ENCODE data around the gene CFDP1. TPM values are rescaled to one million over a fixed set of nuclear protein-coding genes. Genes with fewer than 3 reads are reported as not detected.

Gene CFDP1
- total RNA-seq, 1 experiment from 2014 or later: 32.1 TPM

- Histone ChIP-seq H3K9me3 (ENCODE audit: low read length) (no peaks in the 10 kb centered on the region), H3K27ac (ENCODE audit: low read length) (no peak overlapping the region), H4K20me1 (ENCODE audit: low read length) (peaks cover 7% of the 10 kb centered on the region; the same call in 1 of the 2 replicates), H3K4me2 (ENCODE audit: low read length) (no peak overlapping the region), H3K9ac (ENCODE audit: low read length) (no peak overlapping the region), H3K27me3 (ENCODE audit: low read length) (no peaks in the 10 kb centered on the region), H3K9me2 (replicated peaks; ENCODE audit: low read length) (no peaks in the 10 kb centered on the region), H3K79me2 (ENCODE audit: low read length) (peaks cover 89% of the 10 kb centered on the region), H3K4me1 (ENCODE audit: insufficient read depth, low read length) (no peaks in the 10 kb centered on the region), H2AFZ (ENCODE audit: low read length) (no peak overlapping the region), H3F3A (ENCODE audit: low read length, unreplicated experiment) (no peaks in the 10 kb centered on the region), H3K36me3 (ENCODE audit: low read depth, low read length) (0 out of 2 replicates have a peak, but pooled peaks cover 2% of the 10 kb centered on the region), H3K4me3 (ENCODE audit: low read length) (no peak overlapping the region)
- DNase-seq: no peak
- no peak for ATAC-seq
- BruUV-seq (replicated peaks): no TSS peak
- TF ChIP-seq EZH2phosphoT487 (IDR thresholded peaks at IDR 0.05; ENCODE audit: borderline replicate concordance, low read length): no peak
- TF ChIP-seq, protein P1, sequence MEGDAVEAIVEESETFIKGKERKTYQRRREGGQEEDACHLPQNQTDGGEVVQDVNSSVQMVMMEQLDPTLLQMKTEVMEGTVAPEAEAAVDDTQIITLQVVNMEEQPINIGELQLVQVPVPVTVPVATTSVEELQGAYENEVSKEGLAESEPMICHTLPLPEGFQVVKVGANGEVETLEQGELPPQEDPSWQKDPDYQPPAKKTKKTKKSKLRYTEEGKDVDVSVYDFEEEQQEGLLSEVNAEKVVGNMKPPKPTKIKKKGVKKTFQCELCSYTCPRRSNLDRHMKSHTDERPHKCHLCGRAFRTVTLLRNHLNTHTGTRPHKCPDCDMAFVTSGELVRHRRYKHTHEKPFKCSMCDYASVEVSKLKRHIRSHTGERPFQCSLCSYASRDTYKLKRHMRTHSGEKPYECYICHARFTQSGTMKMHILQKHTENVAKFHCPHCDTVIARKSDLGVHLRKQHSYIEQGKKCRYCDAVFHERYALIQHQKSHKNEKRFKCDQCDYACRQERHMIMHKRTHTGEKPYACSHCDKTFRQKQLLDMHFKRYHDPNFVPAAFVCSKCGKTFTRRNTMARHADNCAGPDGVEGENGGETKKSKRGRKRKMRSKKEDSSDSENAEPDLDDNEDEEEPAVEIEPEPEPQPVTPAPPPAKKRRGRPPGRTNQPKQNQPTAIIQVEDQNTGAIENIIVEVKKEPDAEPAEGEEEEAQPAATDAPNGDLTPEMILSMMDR (conservative IDR thresholded peaks at IDR 0.05; ENCODE audit: low read depth, low read length): no peak
- TF ChIP-seq EZH2 (IDR thresholded peaks at IDR 0.05; ENCODE audit: low read length, unreplicated experiment): no peak
- intact Hi-C loops (cut with micrococcal nuclease): no loop called here
- POLR2A ChIA-PET (ENCODE audit: unreplicated experiment): interaction anchor here (0.7 kb wide), 1 partner anchor 166 kb away, joined by 4 read pairs; no protein-coding TSS in a partner anchor
- CTCF ChIA-PET: no interaction called here
Observed at GRCh38 chr16:75455677-75456076, 22.4 kb upstream of the CFDP1 start.

GRCh38 chr16:75452464-75453190 lies 19.3 kb upstream of the CFDP1 start:
- Histone ChIP-seq H3K4me2 (ENCODE audit: low read length) (no peak overlapping the region), H3K27me3 (ENCODE audit: low read length) (no peaks in the 10 kb centered on the region), H3K9me2 (replicated peaks; ENCODE audit: low read length) (no peaks in the 10 kb centered on the region), H3K36me3 (ENCODE audit: low read depth, low read length) (0 out of 2 replicates have a peak, but pooled peaks cover 2% of the 10 kb centered on the region), H3K79me2 (ENCODE audit: low read length) (peaks cover 59% of the 10 kb centered on the region), H3K4me3 (ENCODE audit: low read length) (no peak overlapping the region), H3K27ac (ENCODE audit: low read length) (no peak overlapping the region), H2AFZ (ENCODE audit: low read length) (no peak overlapping the region), H3K4me1 (ENCODE audit: insufficient read depth, low read length) (no peaks in the 10 kb centered on the region), H3K9me3 (ENCODE audit: low read length) (no peaks in the 10 kb centered on the region), H3F3A (ENCODE audit: low read length, unreplicated experiment) (no peaks in the 10 kb centered on the region), H3K9ac (ENCODE audit: low read length) (no peak overlapping the region), H4K20me1 (ENCODE audit: low read length) (peaks cover 4% of the 10 kb centered on the region; the same call in 1 of the 2 replicates)
- TF ChIP-seq EZH2phosphoT487 (IDR thresholded peaks at IDR 0.05; ENCODE audit: borderline replicate concordance, low read length) (no peak), EZH2 (IDR thresholded peaks at IDR 0.05; ENCODE audit: low read length, unreplicated experiment) (no peak)
- TF ChIP-seq, protein P1 (conservative IDR thresholded peaks at IDR 0.05; ENCODE audit: low read depth, low read length): no peak
- no TSS peak for BruUV-seq (replicated peaks)
- ChIA-PET POLR2A (ENCODE audit: unreplicated experiment) (no interaction called here), CTCF (no interaction called here)
- ATAC-seq (no peak), DNase-seq (no peak)
- intact Hi-C loops (cut with micrococcal nuclease): no loop called here

GRCh38 chr16:75446416-75446815 lies 13.1 kb upstream of the CFDP1 start:
- Histone ChIP-seq H3K9me2 (replicated peaks; ENCODE audit: low read length) (no peaks in the 10 kb centered on the region), H2AFZ (ENCODE audit: low read length) (no peak overlapping the region), H3K9ac (ENCODE audit: low read length) (no peak overlapping the region), H3K4me3 (ENCODE audit: low read length) (no peak overlapping the region), H3K9me3 (ENCODE audit: low read length) (no peaks in the 10 kb centered on the region), H4K20me1 (ENCODE audit: low read length) (no peaks in the 10 kb centered on the region), H3F3A (ENCODE audit: low read length, unreplicated experiment) (no peaks in the 10 kb centered on the region), H3K79me2 (ENCODE audit: low read length) (0 out of 2 replicates have a peak, but pooled peaks cover 1% of the 10 kb centered on the region), H3K4me1 (ENCODE audit: insufficient read depth, low read length) (no peaks in the 10 kb centered on the region), H3K27ac (ENCODE audit: low read length) (no peak overlapping the region), H3K27me3 (ENCODE audit: low read length) (no peaks in the 10 kb centered on the region), H3K36me3 (ENCODE audit: low read depth, low read length) (0 out of 2 replicates have a peak, but pooled peaks cover 5% of the 10 kb centered on the region), H3K4me2 (ENCODE audit: low read length) (no peak overlapping the region)
- ATAC-seq: no peak
- POLR2A ChIA-PET (ENCODE audit: unreplicated experiment): no interaction called here
- DNase-seq: no peak
- CTCF ChIA-PET: no interaction called here
- no TSS peak for BruUV-seq (replicated peaks)
- no peak for TF ChIP-seq EZH2phosphoT487 (IDR thresholded peaks at IDR 0.05; ENCODE audit: borderline replicate concordance, low read length)
- intact Hi-C loops (cut with micrococcal nuclease): no loop called here

Measured in PC-3 (cell line).